HepG2 (cell line): ENCODE results near the gene AKAP8L. TPM values are rescaled to one million over a fixed set of nuclear protein-coding genes. Genes with fewer than 3 reads are reported as not detected.

Source experiments
- ATAC-seq: fragments of 200-7000 bp; cut with Tn5 transposase; 3 replicates; pipeline ENCODE4 v1.9.1; 2020; ENCODE audit warnings: mild to moderate bottlenecking, moderate library complexity
- BruUV-seq: library from RNA; stranded (reverse); fragments of 400-500 nt; replicated peaks from 2 replicates; lab custom pipeline; 2021; lab: Mats Ljungman, UMichigan
- CTCF ChIA-PET: fragments of 300-600 bp; formaldehyde crosslinking; extraction: SDS; loops from one replicate; lab custom pipeline; 2021; ENCODE audit warnings: low total read pairs, inconsistent platforms, low intra/inter-chr PET ratio; lab: Yijun Ruan, JAX
- POLR2A ChIA-PET: fragments of 350-600 bp; sonication (Branson Sonifier 250); formaldehyde crosslinking; loops from one replicate; lab custom pipeline; 2020; ENCODE audit warnings: antibody characterized with exemption, inconsistent platforms; lab: Yijun Ruan, JAX
- DNase-seq: peaks from one replicate; pipeline ENCODE4 v3.0.0-alpha.2; 2015; ENCODE audit warnings: low spot score
- FAIRE-seq: peaks from 3 replicates; lab custom pipeline; 2011; peaks lifted over from hg19 to GRCh38; lab: Jason Lieb, UNC
- H2AFZ ChIP-seq: one replicate; pipeline ENCODE4 v1.6.1; 2011; ENCODE audit warnings: low read length, inconsistent platforms
- H3K27ac ChIP-seq: fragments of 300-600 bp; 3 replicates; pipeline ENCODE4 v1.8.0; 2011; ENCODE audit warnings: mixed run types, mild to moderate bottlenecking, mixed read lengths, low read length, inconsistent platforms; ENCODE audit not compliant: insufficient read depth; ENCODE audit errors: extremely low read length
- H3K27me3 ChIP-seq, 2 experiments: fragments of 200-600 bp in 1 of 2; 2 replicates in 1 of 2; 3 replicates in 1 of 2; pipeline versions ENCODE4 v1.6.0 to v1.8.0; 2011; ENCODE audit warnings: low read length in 2 of 2, mild to moderate bottlenecking in 2 of 2, moderate library complexity in 2 of 2, inconsistent platforms in 1 of 2; ENCODE audit not compliant: insufficient read depth in 2 of 2, control insufficient read depth in 1 of 2
- H3K36me3 ChIP-seq, 2 experiments: fragments of 200-600 bp in 1 of 2; replicated peaks in 1 of 2; 2 replicates in 1 of 2; 3 replicates in 1 of 2; pipeline versions ENCODE4 v1.5.1 to v1.8.0; 2011; ENCODE audit warnings: low read length in 2 of 2, inconsistent platforms in 1 of 2; ENCODE audit not compliant: insufficient read depth in 2 of 2, control insufficient read depth in 1 of 2
- H3K4me1 ChIP-seq: 2 replicates; pipeline ENCODE4 v1.5.1; 2012; ENCODE audit warnings: low read length, inconsistent platforms; ENCODE audit not compliant: insufficient read depth
- H3K4me2 ChIP-seq: 2 replicates; pipeline ENCODE4 v1.6.0; 2011; ENCODE audit warnings: low read depth, low read length, inconsistent platforms
- H3K4me3 ChIP-seq, 3 experiments: fragments of 200-600 bp in 1 of 3; sonication (generic), shearing (Covaris generic) in 1 of 3; replicated peaks in 1 of 3; 2 replicates each; pipeline ENCODE4 v1.5.1; 2011 to 2016; ENCODE audit warnings: low read length in 3 of 3, inconsistent platforms in 2 of 3, low read depth in 2 of 3, mild to moderate bottlenecking in 2 of 3, control low read depth in 1 of 3, mixed read lengths in 1 of 3; ENCODE audit not compliant: insufficient read depth in 1 of 3
- H3K79me2 ChIP-seq: one replicate; pipeline ENCODE4 v1.6.1; 2011; ENCODE audit warnings: low read length, inconsistent platforms; ENCODE audit not compliant: insufficient read depth
- H3K9ac ChIP-seq: 2 replicates; pipeline ENCODE4 v1.6.0; 2011; ENCODE audit warnings: mild to moderate bottlenecking, low read depth, low read length, inconsistent platforms; ENCODE audit not compliant: insufficient read depth
- H3K9me3 ChIP-seq: 2 replicates; pipeline ENCODE4 v1.5.1; 2012; ENCODE audit warnings: mild to moderate bottlenecking, low read length
- H4K20me1 ChIP-seq: 2 replicates; pipeline ENCODE4 v1.6.0; 2011; ENCODE audit warnings: inconsistent platforms, mild to moderate bottlenecking, low read length, moderate library complexity; ENCODE audit not compliant: insufficient read depth
- CAMTA2 ChIP-seq: sonication (generic); formaldehyde crosslinking; IDR thresholded peaks from 2 replicates; pipeline ENCODE4 v1.4.0; 2020; ENCODE audit warnings: mild to moderate bottlenecking, missing genetic modification reagents, borderline replicate concordance
- HNF4A ChIP-seq: sonication (generic); formaldehyde crosslinking; IDR thresholded peaks from 2 replicates; pipeline ENCODE4 v1.4.0; 2020; ENCODE audit warnings: missing genetic modification reagents
- KMT2B ChIP-seq: IDR thresholded peaks from 2 replicates; pipeline ENCODE4 v1.6.1; 2016; ENCODE audit warnings: missing genetic modification reagents, missing compliant biosample characterization
- NPAS2 ChIP-seq: sonication (generic); formaldehyde crosslinking; IDR thresholded peaks from 2 replicates; pipeline ENCODE4 v1.8.0; 2022; ENCODE audit warnings: mild to moderate bottlenecking, missing genetic modification reagents, borderline replicate concordance
- RFX3 ChIP-seq: IDR thresholded peaks from 2 replicates; pipeline ENCODE4 v1.6.1; 2016; ENCODE audit warnings: missing biosample characterization, missing genetic modification reagents
- ZMAT3 ChIP-seq: sonication (generic); formaldehyde crosslinking; conservative IDR thresholded peaks from 2 replicates; pipeline ENCODE4 v1.7.0; 2021; ENCODE audit warnings: missing genetic modification reagents
- ZMYM3 ChIP-seq: sonication (generic); formaldehyde crosslinking; IDR thresholded peaks from 2 replicates; pipeline ENCODE4 v1.5.1; 2020; ENCODE audit warnings: mild to moderate bottlenecking, missing genetic modification reagents
- ZNF75D ChIP-seq: sonication (generic); formaldehyde crosslinking; IDR thresholded peaks from 2 replicates; pipeline ENCODE4 v1.8.1; 2023; ENCODE audit warnings: missing genetic modification reagents, mild to moderate bottlenecking, borderline replicate concordance
- ZZZ3 ChIP-seq: sonication (generic); formaldehyde crosslinking; IDR thresholded peaks from 2 replicates; pipeline ENCODE4 v1.4.0; 2020; ENCODE audit warnings: missing genetic modification reagents, mild to moderate bottlenecking, borderline replicate concordance
- WGBS: methylation state at CpG from one replicate; pipeline ENCODE4 v1.1.6; 2017; ENCODE audit warnings: low lambda C conversion rate; 5-methylcytosine and 5-hydroxymethylcytosine counted together
- in situ Hi-C: cut with HindIII; loops from 2 replicates; pipeline ENCODE4 v1.10.0; 2017; ENCODE audit warnings: low pct_unique_long_range_greater_than_20kb; ENCODE audit not compliant: extremely low pct_ligation_motif_present
- intact Hi-C: fragments of 100-400 bp; cut with micrococcal nuclease; formaldehyde crosslinking; loops from one replicate; pipeline ENCODE4 v1.10.0; 2022; ENCODE audit not compliant: unreplicated experiment
- polyA plus RNA-seq, 8 experiments: library from polyadenylated mRNA; depleted of rRNA in 3 of 8; stranded (reverse) in 7 of 8; unstranded in 1 of 8; fragments of >200 nt; fragmentation: Illumina TruSeq in 4 of 8; extraction: Trizol in 4 of 8; gene quantifications; 2 replicates each; pipeline versions ENCODE4 v1.2.1 to v1.2.3, GENCODE V29; 2011 to 2016; ENCODE audit warnings: low read depth in 4 of 8, missing spikeins in 1 of 8, mixed read lengths in 1 of 8; ENCODE audit not compliant: insufficient read depth in 1 of 8
- total RNA-seq, 5 experiments: library from RNA; depleted of rRNA; stranded (reverse); fragments of >200 nt; fragmentation: Illumina TruSeq; extraction: Trizol; gene quantifications; 2 replicates each; pipeline ENCODE4 v1.2.3, GENCODE V29; 2016; ENCODE audit warnings: low read depth in 1 of 5
- TF ChIP-seq, protein P1 (sequence below): sonication (generic); formaldehyde crosslinking; IDR thresholded peaks from 2 replicates; pipeline ENCODE4 v1.8.0; 2022; ENCODE audit warnings: missing genetic modification reagents, low read depth, mild to moderate bottlenecking, borderline replicate concordance
- TF ChIP-seq, protein P2 (sequence below): sonication (generic); formaldehyde crosslinking; IDR thresholded peaks from 2 replicates; pipeline ENCODE4 v1.4.0; 2020; ENCODE audit warnings: missing genetic modification reagents
- TF ChIP-seq, protein P3 (sequence below): sonication (generic); formaldehyde crosslinking; IDR thresholded peaks from 2 replicates; pipeline ENCODE4 v1.4.0; 2020; ENCODE audit warnings: missing genetic modification reagents
- TF ChIP-seq, protein P4 (sequence below): sonication (generic); formaldehyde crosslinking; IDR thresholded peaks from 2 replicates; pipeline ENCODE4 v1.5.1; 2020; ENCODE audit warnings: mild to moderate bottlenecking, missing genetic modification reagents, moderate library complexity
- TF ChIP-seq, protein P5 (sequence below): sonication (generic); formaldehyde crosslinking; IDR thresholded peaks from 2 replicates; pipeline ENCODE4 v1.4.0; 2020; ENCODE audit warnings: mild to moderate bottlenecking, missing genetic modification reagents
- TF ChIP-seq, protein P6 (sequence below): sonication (generic); formaldehyde crosslinking; IDR thresholded peaks from 2 replicates; pipeline ENCODE4 v1.8.1; 2023; ENCODE audit warnings: mild to moderate bottlenecking, moderate library complexity, missing genetic modification reagents
- TF ChIP-seq, protein P7 (sequence below): sonication (generic); formaldehyde crosslinking; IDR thresholded peaks from 2 replicates; pipeline ENCODE4 v1.4.0; 2020; ENCODE audit warnings: missing genetic modification reagents

The AKAP8L gene
- total and polyA plus RNA-seq, 2 of the 13 experiments (the other 11 are each of a cell fraction or from before 2014, with no cell fraction given), result 48.2 to 49.6 TPM

DNA sequence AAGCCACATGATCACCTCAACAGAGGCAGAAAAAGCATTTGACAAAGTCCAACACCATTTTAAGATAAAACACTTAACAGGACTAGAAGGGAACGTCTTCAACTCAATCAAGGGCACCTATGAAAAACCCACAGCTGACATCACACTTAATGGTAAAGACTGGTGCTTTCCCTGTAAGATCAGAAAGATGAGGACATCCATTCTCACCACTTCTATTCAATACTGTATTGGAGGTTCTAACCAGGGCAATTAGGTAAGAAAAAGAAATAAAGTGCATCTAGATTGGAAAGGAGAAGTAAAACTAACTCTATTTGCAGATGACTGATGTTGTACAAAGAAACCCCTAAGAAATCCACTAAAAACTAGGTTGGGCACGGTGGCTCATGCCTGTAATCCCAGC, 28.0 kb downstream of the AKAP8L start:
- Histone ChIP-seq H3K36me3 (peaks cover 3 to 45% of the 10 kb centered on the region in 2 experiments; a peak in 4 of 5 replicates), H3K27ac (no peak overlapping the region), H3K27me3 (no peaks in the 10 kb centered on the region), H2AFZ (no peak overlapping the region), H3K9ac (no peak overlapping the region), H3K79me2 (peaks cover 18% of the 10 kb centered on the region), H3K4me3 (no peak overlapping the region), H4K20me1 (no peaks in the 10 kb centered on the region; the same call in 1 of the 2 replicates), H3K9me3 (no peaks in the 10 kb centered on the region), H3K4me1 (no peaks in the 10 kb centered on the region), H3K4me2 (no peak overlapping the region)
- WGBS, result 100% methylated on average over 2 of the region's 2 CpGs
- POLR2A ChIA-PET, result interaction anchor here (2.7 kb wide), 1 partner anchor 11 kb away, joined by 8 read pairs; the partner anchor contains the start of gene AKAP8
- BruUV-seq, result no TSS peak
- no peak for FAIRE-seq
- in situ Hi-C loops (no loop called here), intact Hi-C loops (no loop called here)
- no peak for ATAC-seq
- no peak for TF ChIP-seq ZNF75D (CRISPR knock-in tag)
- TF ChIP-seq, protein P1, sequence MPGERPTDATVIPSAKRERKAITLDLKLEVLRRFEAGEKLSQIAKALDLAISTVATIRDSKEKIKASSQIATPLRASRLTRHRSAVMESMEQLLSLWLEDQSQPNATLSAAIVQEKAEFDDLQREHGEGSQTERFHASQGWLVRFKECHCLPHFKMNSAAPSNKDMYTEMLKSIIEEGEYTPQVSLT, result no peak
- TF ChIP-seq ZMAT3 (CRISPR knock-in tag), result no peak
- TF ChIP-seq ZZZ3 (CRISPR knock-in tag), result no peak
- TF ChIP-seq, protein P2, sequence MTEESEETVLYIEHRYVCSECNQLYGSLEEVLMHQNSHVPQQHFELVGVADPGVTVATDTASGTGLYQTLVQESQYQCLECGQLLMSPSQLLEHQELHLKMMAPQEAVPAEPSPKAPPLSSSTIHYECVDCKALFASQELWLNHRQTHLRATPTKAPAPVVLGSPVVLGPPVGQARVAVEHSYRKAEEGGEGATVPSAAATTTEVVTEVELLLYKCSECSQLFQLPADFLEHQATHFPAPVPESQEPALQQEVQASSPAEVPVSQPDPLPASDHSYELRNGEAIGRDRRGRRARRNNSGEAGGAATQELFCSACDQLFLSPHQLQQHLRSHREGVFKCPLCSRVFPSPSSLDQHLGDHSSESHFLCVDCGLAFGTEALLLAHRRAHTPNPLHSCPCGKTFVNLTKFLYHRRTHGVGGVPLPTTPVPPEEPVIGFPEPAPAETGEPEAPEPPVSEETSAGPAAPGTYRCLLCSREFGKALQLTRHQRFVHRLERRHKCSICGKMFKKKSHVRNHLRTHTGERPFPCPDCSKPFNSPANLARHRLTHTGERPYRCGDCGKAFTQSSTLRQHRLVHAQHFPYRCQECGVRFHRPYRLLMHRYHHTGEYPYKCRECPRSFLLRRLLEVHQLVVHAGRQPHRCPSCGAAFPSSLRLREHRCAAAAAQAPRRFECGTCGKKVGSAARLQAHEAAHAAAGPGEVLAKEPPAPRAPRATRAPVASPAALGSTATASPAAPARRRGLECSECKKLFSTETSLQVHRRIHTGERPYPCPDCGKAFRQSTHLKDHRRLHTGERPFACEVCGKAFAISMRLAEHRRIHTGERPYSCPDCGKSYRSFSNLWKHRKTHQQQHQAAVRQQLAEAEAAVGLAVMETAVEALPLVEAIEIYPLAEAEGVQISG (CRISPR knock-in tag), result no peak
- TF ChIP-seq HNF4A, result no peak
- no peak for TF ChIP-seq NPAS2 (CRISPR knock-in tag)
- TF ChIP-seq, protein P3, sequence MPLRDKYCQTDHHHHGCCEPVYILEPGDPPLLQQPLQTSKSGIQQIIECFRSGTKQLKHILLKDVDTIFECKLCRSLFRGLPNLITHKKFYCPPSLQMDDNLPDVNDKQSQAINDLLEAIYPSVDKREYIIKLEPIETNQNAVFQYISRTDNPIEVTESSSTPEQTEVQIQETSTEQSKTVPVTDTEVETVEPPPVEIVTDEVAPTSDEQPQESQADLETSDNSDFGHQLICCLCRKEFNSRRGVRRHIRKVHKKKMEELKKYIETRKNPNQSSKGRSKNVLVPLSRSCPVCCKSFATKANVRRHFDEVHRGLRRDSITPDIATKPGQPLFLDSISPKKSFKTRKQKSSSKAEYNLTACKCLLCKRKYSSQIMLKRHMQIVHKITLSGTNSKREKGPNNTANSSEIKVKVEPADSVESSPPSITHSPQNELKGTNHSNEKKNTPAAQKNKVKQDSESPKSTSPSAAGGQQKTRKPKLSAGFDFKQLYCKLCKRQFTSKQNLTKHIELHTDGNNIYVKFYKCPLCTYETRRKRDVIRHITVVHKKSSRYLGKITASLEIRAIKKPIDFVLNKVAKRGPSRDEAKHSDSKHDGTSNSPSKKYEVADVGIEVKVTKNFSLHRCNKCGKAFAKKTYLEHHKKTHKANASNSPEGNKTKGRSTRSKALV, result no peak
- TF ChIP-seq KMT2B (CRISPR knock-in tag), result no peak
- TF ChIP-seq, protein P4, sequence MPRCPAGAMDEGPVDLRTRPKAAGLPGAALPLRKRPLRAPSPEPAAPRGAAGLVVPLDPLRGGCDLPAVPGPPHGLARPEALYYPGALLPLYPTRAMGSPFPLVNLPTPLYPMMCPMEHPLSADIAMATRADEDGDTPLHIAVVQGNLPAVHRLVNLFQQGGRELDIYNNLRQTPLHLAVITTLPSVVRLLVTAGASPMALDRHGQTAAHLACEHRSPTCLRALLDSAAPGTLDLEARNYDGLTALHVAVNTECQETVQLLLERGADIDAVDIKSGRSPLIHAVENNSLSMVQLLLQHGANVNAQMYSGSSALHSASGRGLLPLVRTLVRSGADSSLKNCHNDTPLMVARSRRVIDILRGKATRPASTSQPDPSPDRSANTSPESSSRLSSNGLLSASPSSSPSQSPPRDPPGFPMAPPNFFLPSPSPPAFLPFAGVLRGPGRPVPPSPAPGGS (CRISPR knock-in tag), result no peak
- TF ChIP-seq, protein P5, sequence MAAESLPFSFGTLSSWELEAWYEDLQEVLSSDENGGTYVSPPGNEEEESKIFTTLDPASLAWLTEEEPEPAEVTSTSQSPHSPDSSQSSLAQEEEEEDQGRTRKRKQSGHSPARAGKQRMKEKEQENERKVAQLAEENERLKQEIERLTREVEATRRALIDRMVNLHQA (CRISPR knock-in tag), result no peak
- no peak for TF ChIP-seq CAMTA2 (CRISPR knock-in tag)
- TF ChIP-seq ZMYM3, result no peak
- no peak for TF ChIP-seq RFX3
- TF ChIP-seq, protein P6, sequence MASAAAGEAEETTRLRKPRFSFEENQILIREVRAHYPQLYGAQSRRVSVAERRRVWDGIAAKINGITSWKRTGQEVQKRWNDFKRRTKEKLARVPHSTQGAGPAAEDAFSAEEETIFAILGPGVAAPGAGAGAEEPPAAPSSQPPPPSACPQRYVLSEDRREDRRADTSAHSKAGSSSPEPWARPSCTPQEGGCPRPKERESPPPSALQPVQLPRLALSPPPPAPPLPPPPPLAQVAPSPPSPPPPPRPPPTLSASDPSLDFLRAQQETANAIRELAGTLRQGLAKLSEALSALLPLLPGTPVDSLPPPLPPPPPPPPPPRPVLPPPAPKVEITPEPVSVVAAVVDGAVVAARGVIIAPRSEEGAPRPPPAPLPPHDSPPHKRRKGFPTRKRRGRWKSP (CRISPR knock-in tag), result no peak
- TF ChIP-seq, protein P7, sequence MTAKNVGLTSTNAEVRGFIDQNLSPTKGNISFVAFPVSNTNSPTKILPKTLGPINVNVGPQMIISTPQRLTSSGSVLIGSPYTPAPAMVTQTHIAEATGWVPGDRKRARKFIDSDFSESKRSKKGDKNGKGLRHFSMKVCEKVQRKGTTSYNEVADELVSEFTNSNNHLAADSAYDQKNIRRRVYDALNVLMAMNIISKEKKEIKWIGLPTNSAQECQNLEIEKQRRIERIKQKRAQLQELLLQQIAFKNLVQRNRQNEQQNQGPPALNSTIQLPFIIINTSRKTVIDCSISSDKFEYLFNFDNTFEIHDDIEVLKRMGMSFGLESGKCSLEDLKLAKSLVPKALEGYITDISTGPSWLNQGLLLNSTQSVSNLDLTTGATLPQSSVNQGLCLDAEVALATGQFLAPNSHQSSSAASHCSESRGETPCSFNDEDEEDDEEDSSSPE (CRISPR knock-in tag), result no peak
- DNase-seq, result no peak
- CTCF ChIA-PET, result no interaction called here
